T-helper 2 cell treated with Interferon-gamma antibody and Interleukin-4, amounts not matched to agents 5 μg/mL and 100 μg/mL, for 36 hours (primary cell): ENCODE measurements around the gene EMCN.

Experiments used
- DNase-seq: peaks from one replicate; pipeline ENCODE4 v3.0.0; 2021; ENCODE audit warnings: low spot score
- H3K27ac Mint-ChIP-seq: one replicate; pipeline ENCODE4 v1.8.0; 2021; ENCODE audit warnings: mild to moderate bottlenecking, mixed read lengths
- H3K27me3 Mint-ChIP-seq: one replicate; pipeline ENCODE4 v1.8.0; 2021; ENCODE audit warnings: low read depth, mixed read lengths
- H3K36me3 Mint-ChIP-seq: one replicate; pipeline ENCODE4 v1.8.0; 2021; ENCODE audit warnings: low read depth, mixed read lengths
- H3K4me1 Mint-ChIP-seq: one replicate; pipeline ENCODE4 v1.8.0; 2021; ENCODE audit warnings: low read depth, mixed read lengths
- H3K4me3 Mint-ChIP-seq: one replicate; pipeline ENCODE4 v1.8.0; 2022; ENCODE audit warnings: mild to moderate bottlenecking, moderate library complexity, mixed read lengths
- H3K9me3 Mint-ChIP-seq: one replicate; pipeline ENCODE4 v1.8.0; 2021; ENCODE audit warnings: mixed read lengths

EMCN gene

GRCh38 chr4:100466501-100466900 lies 51.3 kb downstream of the EMCN start:
- Mint-ChIP-seq H3K36me3 (no peaks in the 10 kb centered on the region), H3K4me3 (no peak overlapping the region), H3K27ac (no peak overlapping the region), H3K9me3 (no peaks in the 10 kb centered on the region), H3K27me3 (no peaks in the 10 kb centered on the region), H3K4me1 (no peaks in the 10 kb centered on the region)
- DNase-seq = no peak

GRCh38 chr4:100461807-100462605 lies 55.8 kb downstream of the EMCN start:
- H3K27ac Mint-ChIP-seq = no peak overlapping the region
- H3K27me3 Mint-ChIP-seq = no peaks in the 10 kb centered on the region
- H3K36me3 Mint-ChIP-seq = no peaks in the 10 kb centered on the region
- peaks cover 11% of the 10 kb centered on the region for H3K4me1 Mint-ChIP-seq
- DNase-seq = no peak
- no peaks in the 10 kb centered on the region for H3K9me3 Mint-ChIP-seq
- no peak overlapping the region for H3K4me3 Mint-ChIP-seq

- no peak for DNase-seq
- Mint-ChIP-seq H3K27ac (no peak overlapping the region), H3K4me1 (no peaks in the 10 kb centered on the region), H3K4me3 (no peak overlapping the region), H3K36me3 (no peaks in the 10 kb centered on the region), H3K27me3 (peaks cover 1% of the 10 kb centered on the region), H3K9me3 (no peaks in the 10 kb centered on the region)
Measured at GRCh38 chr4:100450449-100450848, 67.4 kb downstream of the EMCN start.

GRCh38 chr4:100431416-100431815 lies 86.4 kb downstream of the EMCN start:
- H3K9me3 Mint-ChIP-seq = peaks cover 3% of the 10 kb centered on the region
- H3K27ac Mint-ChIP-seq = no peak overlapping the region
- no peaks in the 10 kb centered on the region for H3K36me3 Mint-ChIP-seq
- H3K27me3 Mint-ChIP-seq = peaks cover 8% of the 10 kb centered on the region
- DNase-seq = no peak
- peaks cover 8% of the 10 kb centered on the region for H3K4me1 Mint-ChIP-seq
- H3K4me3 Mint-ChIP-seq = no peak overlapping the region

- no peak for DNase-seq
- Mint-ChIP-seq H3K4me3 (no peak overlapping the region), H3K36me3 (no peaks in the 10 kb centered on the region), H3K4me1 (peaks cover 8% of the 10 kb centered on the region), H3K27me3 (peaks cover 8% of the 10 kb centered on the region), H3K9me3 (peaks cover 3% of the 10 kb centered on the region), H3K27ac (no peak overlapping the region)
Measured at GRCh38 chr4:100430451-100430850, 87.4 kb downstream of the EMCN start.

GRCh38 chr4:100429616-100430015 lies 88.2 kb downstream of the EMCN start:
- Mint-ChIP-seq H3K27ac (no peak overlapping the region), H3K27me3 (peaks cover 8% of the 10 kb centered on the region), H3K4me3 (no peak overlapping the region), H3K36me3 (no peaks in the 10 kb centered on the region), H3K4me1 (peaks cover 8% of the 10 kb centered on the region), H3K9me3 (peaks cover 3% of the 10 kb centered on the region)
- no peak for DNase-seq

- no peak for DNase-seq
- Mint-ChIP-seq H3K27me3 (no peaks in the 10 kb centered on the region), H3K9me3 (peaks cover 3% of the 10 kb centered on the region), H3K27ac (no peak overlapping the region), H3K4me3 (no peak overlapping the region), H3K4me1 (peaks cover 8% of the 10 kb centered on the region), H3K36me3 (no peaks in the 10 kb centered on the region)
Measured at GRCh38 chr4:100428051-100428450, 89.8 kb downstream of the EMCN start.

- H3K27me3 Mint-ChIP-seq = peaks cover 7% of the 10 kb centered on the region
- H3K4me3 Mint-ChIP-seq = no peak overlapping the region
- H3K27ac Mint-ChIP-seq = no peak overlapping the region
- H3K36me3 Mint-ChIP-seq = no peaks in the 10 kb centered on the region
- no peak for DNase-seq
- H3K9me3 Mint-ChIP-seq = peaks cover 3% of the 10 kb centered on the region
- peaks cover 2% of the 10 kb centered on the region for H3K4me1 Mint-ChIP-seq
Measured at GRCh38 chr4:100424376-100424775, 93.4 kb downstream of the EMCN start.

- DNase-seq = no peak
- Mint-ChIP-seq H3K27ac (no peak overlapping the region), H3K27me3 (peaks cover 9% of the 10 kb centered on the region), H3K36me3 (no peaks in the 10 kb centered on the region), H3K4me1 (no peaks in the 10 kb centered on the region), H3K9me3 (peaks cover 3% of the 10 kb centered on the region), H3K4me3 (no peak overlapping the region)
Measured at GRCh38 chr4:100422894-100423293, 94.9 kb downstream of the EMCN start.

- H3K9me3 Mint-ChIP-seq = no peaks in the 10 kb centered on the region
- H3K27me3 Mint-ChIP-seq = peaks cover 13% of the 10 kb centered on the region
- no peaks in the 10 kb centered on the region for H3K4me1 Mint-ChIP-seq
- no peak for DNase-seq
- H3K27ac Mint-ChIP-seq = no peak overlapping the region
- H3K4me3 Mint-ChIP-seq = no peak overlapping the region
- H3K36me3 Mint-ChIP-seq = no peaks in the 10 kb centered on the region
Measured at GRCh38 chr4:100421361-100421978, 96.4 kb downstream of the EMCN start.

- Mint-ChIP-seq H3K27ac (no peak overlapping the region), H3K4me3 (no peak overlapping the region), H3K27me3 (peaks cover 13% of the 10 kb centered on the region), H3K36me3 (no peaks in the 10 kb centered on the region), H3K4me1 (no peaks in the 10 kb centered on the region), H3K9me3 (no peaks in the 10 kb centered on the region)
- no peak for DNase-seq
Measured at GRCh38 chr4:100420571-100420970, 97.3 kb downstream of the EMCN start.

- Mint-ChIP-seq H3K4me3 (no peak overlapping the region), H3K27me3 (peaks cover 8% of the 10 kb centered on the region), H3K9me3 (no peaks in the 10 kb centered on the region), H3K36me3 (no peaks in the 10 kb centered on the region), H3K4me1 (no peaks in the 10 kb centered on the region), H3K27ac (no peak overlapping the region)
- no peak for DNase-seq
Measured at GRCh38 chr4:100417565-100417964, 100.3 kb downstream of the EMCN start.

GRCh38 chr4:100414016-100414790 lies 103.6 kb downstream of the EMCN start:
- H3K4me3 Mint-ChIP-seq = no peak overlapping the region
- no peak overlapping the region for H3K27ac Mint-ChIP-seq
- no peaks in the 10 kb centered on the region for H3K4me1 Mint-ChIP-seq
- no peaks in the 10 kb centered on the region for H3K9me3 Mint-ChIP-seq
- DNase-seq = no peak
- H3K36me3 Mint-ChIP-seq = no peaks in the 10 kb centered on the region
- H3K27me3 Mint-ChIP-seq = peaks cover 10% of the 10 kb centered on the region

- no peak for DNase-seq
- Mint-ChIP-seq H3K27me3 (peaks cover 6% of the 10 kb centered on the region), H3K36me3 (no peaks in the 10 kb centered on the region)
Measured at GRCh38 chr4:100391863-100392262, 126.0 kb downstream of the EMCN start.

More at GRCh38 chr4:100391863-100392262, 126.0 kb downstream of the EMCN start:
- Mint-ChIP-seq H3K4me1 (peaks cover 6% of the 10 kb centered on the region), H3K9me3 (no peaks in the 10 kb centered on the region), H3K4me3 (no peak overlapping the region), H3K27ac (no peak overlapping the region)
